ENCODE results near the gene ARID3A.

DNA sequence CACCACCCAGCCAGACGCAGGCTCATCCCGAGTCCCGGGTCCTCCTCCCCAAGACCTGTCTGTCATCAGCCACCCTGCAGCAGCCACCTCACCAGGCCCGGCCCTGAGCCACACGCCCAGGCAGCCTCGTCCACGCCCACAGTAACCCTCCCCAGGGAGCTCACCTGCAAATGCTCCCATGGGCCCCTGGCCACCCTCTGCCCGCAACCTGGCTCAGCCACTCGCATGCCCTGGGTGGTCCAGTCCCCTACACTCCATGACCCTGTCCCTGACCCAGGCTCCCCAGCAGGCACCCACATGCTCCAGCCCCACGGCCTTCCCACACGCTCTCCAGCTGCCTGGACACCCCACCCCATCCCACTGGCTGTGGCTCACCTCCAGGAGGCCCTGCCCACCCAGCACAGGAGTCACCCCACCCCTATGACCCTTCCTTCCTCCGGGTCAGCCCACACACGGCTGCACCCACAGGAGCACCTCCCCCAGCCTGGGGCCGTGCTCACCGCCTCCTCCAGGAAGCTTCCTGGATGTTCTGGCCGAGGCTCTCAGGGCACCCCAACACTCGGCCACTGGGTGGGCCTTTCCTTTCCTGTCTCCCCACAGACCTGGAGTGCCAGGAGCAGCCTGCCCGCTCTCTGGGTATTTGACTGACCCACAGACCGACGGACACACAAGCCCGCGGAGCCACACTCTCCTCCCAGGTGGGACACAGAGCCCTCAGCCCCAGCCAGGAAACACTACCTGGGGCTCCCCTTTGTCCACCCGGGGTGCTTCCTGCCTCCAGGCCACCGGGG is 91.5 kb downstream of the ARID3A start:
- TF ChIP-seq, protein P1, sequence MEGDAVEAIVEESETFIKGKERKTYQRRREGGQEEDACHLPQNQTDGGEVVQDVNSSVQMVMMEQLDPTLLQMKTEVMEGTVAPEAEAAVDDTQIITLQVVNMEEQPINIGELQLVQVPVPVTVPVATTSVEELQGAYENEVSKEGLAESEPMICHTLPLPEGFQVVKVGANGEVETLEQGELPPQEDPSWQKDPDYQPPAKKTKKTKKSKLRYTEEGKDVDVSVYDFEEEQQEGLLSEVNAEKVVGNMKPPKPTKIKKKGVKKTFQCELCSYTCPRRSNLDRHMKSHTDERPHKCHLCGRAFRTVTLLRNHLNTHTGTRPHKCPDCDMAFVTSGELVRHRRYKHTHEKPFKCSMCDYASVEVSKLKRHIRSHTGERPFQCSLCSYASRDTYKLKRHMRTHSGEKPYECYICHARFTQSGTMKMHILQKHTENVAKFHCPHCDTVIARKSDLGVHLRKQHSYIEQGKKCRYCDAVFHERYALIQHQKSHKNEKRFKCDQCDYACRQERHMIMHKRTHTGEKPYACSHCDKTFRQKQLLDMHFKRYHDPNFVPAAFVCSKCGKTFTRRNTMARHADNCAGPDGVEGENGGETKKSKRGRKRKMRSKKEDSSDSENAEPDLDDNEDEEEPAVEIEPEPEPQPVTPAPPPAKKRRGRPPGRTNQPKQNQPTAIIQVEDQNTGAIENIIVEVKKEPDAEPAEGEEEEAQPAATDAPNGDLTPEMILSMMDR (IDR thresholded peaks at IDR 0.05 in 4 of 5, conservative IDR thresholded peaks at IDR 0.05 in 1 of 5): no peak
- TF ChIP-seq POLR2A (IDR thresholded peaks at IDR 0.05): no peak

All from gastrocnemius medialis (tissue), 4 donors.